Neural crest cell (in vitro differentiated cells): ENCODE results near the gene PRKCA. TPM values are rescaled to one million over a fixed set of nuclear protein-coding genes. Genes with fewer than 3 reads are reported as not detected.

Source experiments
- DNase-seq: peaks from one replicate; pipeline ENCODE4 v3.0.0; 2021; ENCODE audit warnings: low read depth, mixed read lengths, low spot score
- H3K27ac Mint-ChIP-seq: one replicate; pipeline ENCODE4 v1.8.0; 2021; ENCODE audit warnings: mild to moderate bottlenecking, mixed read lengths; ENCODE audit not compliant: unreplicated experiment
- H3K27me3 Mint-ChIP-seq: 2 replicates; pipeline ENCODE4 v1.8.0; 2021; ENCODE audit warnings: low read depth, mild to moderate bottlenecking, mixed read lengths
- H3K36me3 Mint-ChIP-seq: 2 replicates; pipeline ENCODE4 v1.8.0; 2021; ENCODE audit warnings: low read depth, mild to moderate bottlenecking, mixed read lengths
- H3K4me1 Mint-ChIP-seq: 2 replicates; pipeline ENCODE4 v1.8.0; 2021; ENCODE audit warnings: mixed read lengths
- H3K4me3 Mint-ChIP-seq: one replicate; pipeline ENCODE4 v1.8.0; 2021; ENCODE audit warnings: mild to moderate bottlenecking, mixed read lengths
- H3K9me3 Mint-ChIP-seq: 2 replicates; pipeline ENCODE4 v1.8.0; 2021; ENCODE audit warnings: mixed read lengths
- total RNA-seq: library from RNA; stranded (reverse); gene quantifications from 2 replicates; pipeline ENCODE4 v1.2.1, GENCODE V29; 2021
- TF ChIP-seq, protein P1 (sequence below): fragments of 200-600 bp; sonication (generic); conservative IDR thresholded peaks from 2 replicates; pipeline ENCODE4 v1.5.0; 2021; ENCODE audit warnings: antibody characterized with exemption, mild to moderate bottlenecking

The PRKCA gene
- total RNA-seq, 1 donor from 2014 or later: 22.7 TPM

DNA sequence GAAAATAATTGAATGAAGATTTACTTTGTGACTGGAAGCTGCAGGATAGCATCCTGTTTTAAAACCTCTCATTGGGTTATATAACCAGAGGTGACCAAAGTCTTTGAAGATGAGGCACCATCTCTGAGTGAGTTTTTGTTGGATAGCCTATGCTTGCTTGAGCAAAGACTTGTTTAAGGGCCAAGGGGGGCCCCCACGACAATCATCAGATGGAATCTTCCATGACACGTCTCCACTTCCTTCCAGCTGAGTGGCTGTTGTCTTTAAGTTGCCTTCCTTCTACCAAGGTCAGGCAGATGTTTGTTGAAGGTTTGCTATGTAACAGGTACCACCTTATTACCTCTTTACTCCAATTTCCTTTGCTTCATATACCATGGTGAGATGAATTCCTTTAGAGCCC is 188.8 kb downstream of the PRKCA start:
- no peaks in the 10 kb centered on the region for H3K27me3 Mint-ChIP-seq
- no peaks in the 10 kb centered on the region for H3K9me3 Mint-ChIP-seq
- no peak overlapping the region for H3K27ac Mint-ChIP-seq
- H3K4me1 Mint-ChIP-seq: peaks cover 15% of the 10 kb centered on the region
- no peaks in the 10 kb centered on the region for H3K36me3 Mint-ChIP-seq
- H3K4me3 Mint-ChIP-seq: no peak overlapping the region
- TF ChIP-seq, protein P1, sequence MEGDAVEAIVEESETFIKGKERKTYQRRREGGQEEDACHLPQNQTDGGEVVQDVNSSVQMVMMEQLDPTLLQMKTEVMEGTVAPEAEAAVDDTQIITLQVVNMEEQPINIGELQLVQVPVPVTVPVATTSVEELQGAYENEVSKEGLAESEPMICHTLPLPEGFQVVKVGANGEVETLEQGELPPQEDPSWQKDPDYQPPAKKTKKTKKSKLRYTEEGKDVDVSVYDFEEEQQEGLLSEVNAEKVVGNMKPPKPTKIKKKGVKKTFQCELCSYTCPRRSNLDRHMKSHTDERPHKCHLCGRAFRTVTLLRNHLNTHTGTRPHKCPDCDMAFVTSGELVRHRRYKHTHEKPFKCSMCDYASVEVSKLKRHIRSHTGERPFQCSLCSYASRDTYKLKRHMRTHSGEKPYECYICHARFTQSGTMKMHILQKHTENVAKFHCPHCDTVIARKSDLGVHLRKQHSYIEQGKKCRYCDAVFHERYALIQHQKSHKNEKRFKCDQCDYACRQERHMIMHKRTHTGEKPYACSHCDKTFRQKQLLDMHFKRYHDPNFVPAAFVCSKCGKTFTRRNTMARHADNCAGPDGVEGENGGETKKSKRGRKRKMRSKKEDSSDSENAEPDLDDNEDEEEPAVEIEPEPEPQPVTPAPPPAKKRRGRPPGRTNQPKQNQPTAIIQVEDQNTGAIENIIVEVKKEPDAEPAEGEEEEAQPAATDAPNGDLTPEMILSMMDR: no peak
- no peak for DNase-seq

DNA sequence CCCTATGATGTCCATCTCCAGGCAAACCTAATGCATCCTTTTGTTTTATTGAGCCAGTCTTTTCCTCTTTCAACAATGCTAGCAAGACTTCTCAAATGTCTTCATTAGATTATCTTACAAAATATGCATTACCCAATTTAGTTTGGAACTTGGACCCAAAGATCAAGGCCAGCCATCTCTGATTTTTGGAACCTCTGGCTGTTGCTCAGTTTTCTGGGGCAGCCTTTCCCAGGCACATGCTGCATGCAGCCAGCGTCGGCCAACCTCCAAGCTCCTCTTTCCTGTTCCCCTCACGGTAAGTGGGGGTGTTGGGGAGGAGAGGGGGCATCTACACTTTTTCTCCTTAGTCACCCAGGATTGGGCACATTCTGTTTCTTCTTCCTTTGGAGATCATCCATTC is 189.3 kb downstream of the PRKCA start:
- DNase-seq: no peak
- Mint-ChIP-seq H3K36me3 (no peaks in the 10 kb centered on the region), H3K27ac (no peak overlapping the region), H3K4me3 (no peak overlapping the region), H3K27me3 (no peaks in the 10 kb centered on the region), H3K9me3 (no peaks in the 10 kb centered on the region), H3K4me1 (peaks cover 15% of the 10 kb centered on the region)
- TF ChIP-seq, protein P1: no peak

DNA sequence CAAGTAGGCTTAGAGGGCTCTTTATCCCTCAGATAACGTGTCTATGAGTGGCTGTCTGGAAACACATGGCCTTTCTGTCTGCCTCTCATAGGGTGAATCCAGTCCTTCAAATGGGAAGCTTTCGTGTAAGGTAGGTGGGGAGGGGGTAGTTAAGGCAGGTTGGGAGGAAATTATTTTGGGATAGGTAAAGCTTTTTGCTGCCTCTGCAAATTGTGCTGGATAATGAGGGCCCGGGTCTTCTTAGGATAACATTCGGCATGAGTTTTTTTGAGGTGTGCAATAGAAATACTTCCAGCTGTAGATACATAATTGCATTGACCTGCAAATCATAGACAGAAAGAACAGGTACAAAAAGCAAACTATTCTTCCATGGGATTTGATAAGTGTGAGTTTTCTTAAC is 189.7 kb downstream of the PRKCA start:
- DNase-seq: no peak
- no peaks in the 10 kb centered on the region for H3K9me3 Mint-ChIP-seq
- H3K4me3 Mint-ChIP-seq: no peak overlapping the region
- H3K4me1 Mint-ChIP-seq: peaks cover 15% of the 10 kb centered on the region
- H3K27ac Mint-ChIP-seq: no peak overlapping the region
- no peaks in the 10 kb centered on the region for H3K27me3 Mint-ChIP-seq
- TF ChIP-seq, protein P1: no peak
- H3K36me3 Mint-ChIP-seq: no peaks in the 10 kb centered on the region

DNA sequence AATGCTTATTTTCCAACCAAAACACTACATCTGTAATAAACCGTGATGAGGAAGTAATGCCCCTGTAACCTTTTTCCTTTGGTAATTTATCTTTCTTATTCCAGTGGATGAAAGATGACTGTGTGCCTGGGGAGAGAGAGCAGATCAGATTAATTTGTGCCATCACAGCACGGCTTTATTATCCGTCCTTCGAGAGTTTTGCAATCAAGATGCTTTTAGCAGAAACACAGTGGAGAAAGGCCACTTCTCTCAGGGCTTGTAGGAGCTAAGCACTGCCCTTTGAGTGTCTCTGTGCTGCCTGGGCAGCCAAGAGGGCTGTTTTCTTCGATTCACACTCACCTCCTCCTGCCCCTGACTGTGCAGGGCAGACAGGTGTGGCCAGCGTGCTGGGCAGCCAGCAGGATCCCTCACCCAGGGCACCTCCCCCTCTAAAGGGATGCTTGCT is 190.2 kb downstream of the PRKCA start:
- no peak for DNase-seq
- H3K27ac Mint-ChIP-seq: no peak overlapping the region
- no peaks in the 10 kb centered on the region for H3K36me3 Mint-ChIP-seq
- H3K27me3 Mint-ChIP-seq: no peaks in the 10 kb centered on the region
- H3K9me3 Mint-ChIP-seq: no peaks in the 10 kb centered on the region
- TF ChIP-seq, protein P1: no peak
- H3K4me3 Mint-ChIP-seq: no peak overlapping the region
- H3K4me1 Mint-ChIP-seq: peaks cover 15% of the 10 kb centered on the region

DNA sequence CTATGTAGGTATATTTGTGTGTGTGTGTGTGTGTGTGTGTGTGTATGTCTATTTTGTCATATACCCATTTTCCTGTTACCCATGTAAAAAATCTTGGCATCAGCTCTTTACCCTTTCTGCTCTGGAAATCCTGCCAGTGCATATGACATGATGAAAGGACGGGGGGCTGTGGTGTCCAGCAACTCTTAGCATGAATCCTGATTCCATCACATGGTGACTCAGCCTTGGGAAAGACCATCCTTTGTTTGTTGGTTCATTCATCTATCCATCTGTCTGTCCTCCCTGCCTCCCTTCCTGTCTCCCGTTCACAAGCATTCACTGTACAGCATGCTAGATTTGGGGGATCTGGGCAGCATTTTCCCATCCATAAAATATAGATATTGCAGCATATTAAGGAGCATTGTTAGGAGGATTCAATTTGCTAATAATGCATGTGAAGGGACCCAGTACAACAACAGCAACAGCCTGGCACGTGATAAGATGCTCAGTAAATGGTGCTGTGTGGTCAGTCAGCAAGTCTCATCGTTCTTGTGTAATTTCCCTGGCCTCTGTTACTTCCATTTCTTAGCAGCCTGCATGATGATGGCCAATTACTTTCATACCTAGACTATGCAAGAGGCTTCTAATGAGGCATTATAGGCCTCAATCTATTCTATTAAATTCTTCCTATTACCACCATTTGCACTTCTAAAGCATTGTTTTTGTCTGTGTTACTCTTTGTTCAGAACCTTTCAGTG is 191.0 kb downstream of the PRKCA start:
- TF ChIP-seq, protein P1: no peak
- peaks cover 19% of the 10 kb centered on the region for H3K4me1 Mint-ChIP-seq
- H3K36me3 Mint-ChIP-seq: no peaks in the 10 kb centered on the region
- H3K4me3 Mint-ChIP-seq: no peak overlapping the region
- DNase-seq: no peak
- no peaks in the 10 kb centered on the region for H3K27me3 Mint-ChIP-seq
- H3K9me3 Mint-ChIP-seq: no peaks in the 10 kb centered on the region
- no peak overlapping the region for H3K27ac Mint-ChIP-seq
